Measurements from ENCODE around the gene OCIAD2.
"Not testable (repeated sequence)": the region's sequence is repeated elsewhere in the genome, so short reads cannot be mapped to it uniquely, and the experiment has no call there.

OCIAD2 gene

GRCh38 chr4:48906206-48907173 lies at the start of gene OCIAD2:
TSS of gene OCIAD2 (minus strand) at chr4:48906774. CDS start at chr4:48904549, 2,225 bp downstream.
- DNase-seq, result peak; percentile 81

GRCh38 chr4:48954314-48954713 lies 47.7 kb upstream of the OCIAD2 start:
- no peak for DNase-seq

GRCh38 chr4:48949518-48950219 lies 43.1 kb upstream of the OCIAD2 start:
- no peak for DNase-seq

- DNase-seq, result no peak
Measured at GRCh38 chr4:48949086-48949485, 42.5 kb upstream of the OCIAD2 start.

DNA sequence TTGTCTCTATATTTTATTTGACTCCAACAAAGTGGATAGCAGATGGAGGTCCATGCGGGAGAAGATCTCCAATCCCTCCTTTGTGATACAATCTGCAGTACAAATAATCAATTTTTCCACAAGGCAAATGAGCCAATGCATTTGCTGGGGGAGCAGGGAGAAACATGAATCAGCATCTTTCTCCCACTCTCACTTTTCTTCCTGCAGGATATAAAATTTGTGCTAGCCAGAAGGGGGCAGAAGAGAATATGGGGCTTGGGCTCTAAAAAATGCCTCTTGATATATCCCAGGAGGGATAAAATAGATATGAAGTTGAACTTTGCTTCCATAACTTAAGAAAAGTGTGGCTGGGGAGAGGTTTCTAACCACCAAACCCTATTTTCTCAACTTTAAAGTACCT lies 41.2 kb upstream of the OCIAD2 start:
- no peak for DNase-seq

- no peak for DNase-seq
Measured at GRCh38 chr4:48945981-48946380, 39.4 kb upstream of the OCIAD2 start.

- peak; percentile 51 for DNase-seq
Measured at GRCh38 chr4:48944756-48945241, 38.2 kb upstream of the OCIAD2 start.

- DNase-seq, result no peak
Measured at GRCh38 chr4:48944252-48944651, 37.7 kb upstream of the OCIAD2 start.

DNA sequence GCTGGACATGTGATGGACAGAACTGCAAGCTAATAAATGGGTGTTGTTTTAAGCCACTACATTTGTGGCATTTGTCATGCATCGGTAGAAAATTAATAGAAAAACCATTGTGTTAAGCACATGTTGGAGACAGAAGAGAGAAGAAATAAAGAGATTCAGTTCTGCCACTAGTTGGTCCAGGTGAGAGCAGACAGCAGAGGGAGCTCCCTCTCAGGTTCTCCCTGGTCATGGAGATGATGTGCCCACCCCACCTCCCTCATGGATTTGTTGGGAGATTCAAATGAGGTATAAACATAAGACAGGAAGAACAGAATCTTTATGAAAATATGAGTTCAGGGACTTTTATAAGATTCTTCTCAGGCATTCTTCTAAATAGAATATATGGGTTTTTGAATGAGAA lies 36.8 kb upstream of the OCIAD2 start:
- no peak for DNase-seq

- no peak for DNase-seq
Measured at GRCh38 chr4:48939785-48940184, 33.2 kb upstream of the OCIAD2 start.

DNA sequence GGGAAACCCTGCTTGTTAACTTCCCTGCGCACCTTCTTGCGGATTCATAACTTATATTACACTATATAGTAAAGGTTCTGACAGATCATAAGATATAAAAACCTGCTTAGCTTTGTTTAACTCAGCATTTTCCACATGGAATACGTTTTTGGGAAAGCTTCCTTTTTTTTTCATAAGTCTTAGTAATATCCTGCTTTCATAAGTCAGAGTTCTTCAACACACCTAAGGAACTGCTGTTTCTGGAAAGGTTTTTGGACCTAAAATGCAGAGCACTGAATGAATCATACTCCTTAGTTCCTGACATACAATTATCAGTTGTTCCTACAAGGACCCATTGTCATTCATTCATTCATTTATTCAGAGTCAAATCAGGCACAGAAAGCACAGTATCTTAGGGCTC lies 32.3 kb upstream of the OCIAD2 start:
- DNase-seq, result no peak

- DNase-seq, result no peak
Measured at GRCh38 chr4:48937033-48937432, 30.5 kb upstream of the OCIAD2 start.

DNA sequence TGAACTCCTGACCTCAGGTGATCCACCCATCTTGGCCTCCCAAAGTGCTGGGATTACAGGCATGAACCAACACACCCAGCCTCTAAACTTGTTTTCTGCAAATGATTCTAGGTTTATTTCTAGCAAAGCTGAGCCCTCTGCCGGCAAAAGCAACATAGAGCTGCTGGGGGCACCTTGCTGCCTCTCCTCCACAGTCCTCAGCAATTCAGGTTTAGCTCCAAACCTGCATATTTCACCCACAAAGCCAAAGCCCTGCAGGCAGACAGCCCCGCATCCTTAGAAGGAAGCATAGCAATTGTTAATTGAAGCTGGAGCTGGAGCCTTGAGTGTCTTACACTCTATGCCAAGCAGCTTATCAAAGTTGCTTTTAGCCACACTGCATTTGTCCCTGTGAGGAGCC lies 24.9 kb upstream of the OCIAD2 start:
- DNase-seq, result no peak

- DNase-seq, result no peak
Measured at GRCh38 chr4:48930654-48931053, 24.1 kb upstream of the OCIAD2 start.

- no peak for DNase-seq
Measured at GRCh38 chr4:48924416-48924815, 17.8 kb upstream of the OCIAD2 start.

GRCh38 chr4:48923065-48923464 lies 16.5 kb upstream of the OCIAD2 start:
- not testable (repeated sequence) for DNase-seq

DNA sequence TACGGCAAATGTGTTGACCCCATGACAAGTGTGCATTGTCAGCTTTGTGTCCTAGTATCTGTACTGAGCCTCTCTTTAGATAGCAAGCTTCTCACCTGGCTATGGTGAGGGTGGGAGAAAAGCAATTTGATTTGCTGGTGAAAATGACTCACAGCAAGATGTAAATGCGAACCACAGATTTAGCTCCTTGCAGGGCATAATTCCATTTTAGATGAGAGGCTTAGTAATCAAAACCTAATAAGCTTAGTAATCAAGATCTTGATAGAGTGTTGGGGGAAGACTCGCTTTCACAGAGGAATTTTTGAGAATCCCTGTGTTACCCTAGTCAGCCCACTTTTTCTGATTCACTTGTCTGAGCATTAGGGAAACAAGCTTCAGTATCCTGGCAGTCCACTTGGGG lies 7.7 kb upstream of the OCIAD2 start:
- DNase-seq, result no peak

GRCh38 chr4:48913346-48913745 lies 6.8 kb upstream of the OCIAD2 start:
- no peak for DNase-seq

GRCh38 chr4:48912349-48912748 lies 5.8 kb upstream of the OCIAD2 start:
- no peak for DNase-seq

DNA sequence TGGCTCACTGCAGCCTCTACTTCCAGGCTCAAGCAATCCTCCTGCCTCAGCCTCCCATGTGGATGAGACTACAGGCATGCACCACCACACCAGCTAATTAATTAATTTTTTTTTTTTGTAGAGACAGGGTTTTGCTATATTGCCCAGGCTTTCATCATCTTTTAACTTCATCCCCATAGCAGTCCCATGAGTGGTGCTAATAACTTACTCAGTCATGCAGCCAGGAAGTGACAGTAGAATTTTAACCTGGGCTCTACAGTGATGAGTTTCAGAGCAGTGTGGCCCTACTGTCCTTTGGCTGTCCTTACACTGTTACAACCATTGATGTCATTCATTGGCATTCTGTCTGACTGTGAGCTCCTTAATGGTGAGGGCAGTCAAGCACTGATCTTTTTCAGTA lies 3.9 kb upstream of the OCIAD2 start:
- DNase-seq, result no peak

DNA sequence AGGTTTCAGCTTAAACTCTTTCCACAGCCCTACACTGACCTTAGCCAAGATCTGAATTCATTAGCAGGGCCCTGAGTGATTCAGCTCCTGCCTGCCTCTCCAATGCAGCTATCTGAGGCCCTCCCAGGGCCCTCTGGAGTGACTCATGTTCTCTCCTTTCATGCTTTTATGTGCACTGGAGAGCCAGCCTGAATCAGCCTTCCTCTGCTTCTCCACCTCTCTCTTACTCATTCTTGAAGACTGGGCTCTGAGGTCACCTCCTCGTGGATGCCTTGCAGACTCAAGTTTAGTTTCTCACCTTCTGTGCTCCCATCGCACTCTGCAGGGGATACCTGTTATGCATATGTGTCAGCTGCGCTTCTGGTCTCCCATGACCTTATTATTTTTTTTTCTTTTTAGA lies 3.1 kb upstream of the OCIAD2 start:
- DNase-seq, result peak; percentile 78

DNA sequence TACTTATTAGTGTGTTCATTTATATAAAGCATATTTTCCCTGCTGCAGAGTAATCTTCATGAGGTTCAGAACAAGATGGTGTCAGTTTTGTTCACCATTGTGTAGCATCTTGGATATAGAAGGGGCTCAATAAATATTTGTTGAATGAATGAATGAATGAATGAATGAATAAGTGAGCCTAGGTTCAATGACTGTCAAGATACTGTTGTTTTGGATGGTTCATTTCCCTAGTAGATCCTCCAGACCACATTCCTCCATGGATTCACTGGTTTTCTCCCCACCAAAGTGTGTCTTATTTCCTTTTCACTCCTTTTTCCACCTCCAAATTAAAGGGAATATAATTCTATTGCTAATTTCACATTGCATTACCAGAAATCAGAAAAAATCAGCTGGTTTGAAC lies 2.1 kb upstream of the OCIAD2 start:
- DNase-seq, result no peak

- no peak for DNase-seq
Measured at GRCh38 chr4:48907706-48908477, 1.3 kb upstream of the OCIAD2 start.

All from stimulated activated CD4-positive, alpha-beta T cell treated with anti-CD3 and anti-CD28 coated beads, Interleukin-4, amount 100 ng/mL, for 24 hours (primary cell).